Stimulated activated CD4-positive, alpha-beta T cell treated with anti-CD3 and anti-CD28 coated beads, Interleukin-2, amount 100 ng/mL, for 24 hours (primary cell): ENCODE results near the gene TCFL5.
A peak's percentile ranks its signal among the peaks of the same experiment; 100 is the strongest.

Source experiments
- DNase-seq, 2 donors: peaks; one replicate each; pipeline ENCODE4 v3.0.0-alpha.2; 2020

Gene TCFL5

GRCh38 chr20:62808211-62808865, 53.3 kb downstream of the TCFL5 start:
- peak; percentile 82 to 85 for DNase-seq

- no peak for DNase-seq
Measured at GRCh38 chr20:62807444-62808210, 54.0 kb downstream of the TCFL5 start.

- no peak for DNase-seq
Measured at GRCh38 chr20:62806383-62807050, 55.1 kb downstream of the TCFL5 start.

GRCh38 chr20:62805711-62806382, 55.8 kb downstream of the TCFL5 start:
- no peak for DNase-seq

GRCh38 chr20:62805155-62805710, 56.4 kb downstream of the TCFL5 start:
- DNase-seq: peak; percentile 42 to 47

GRCh38 chr20:62804627-62805154, 56.9 kb downstream of the TCFL5 start, which contains the start of gene OGFR:
OGFR (plus strand) TSS chr20:62804835; CDS start chr20:62804860, 25 bp downstream.
- peak; percentile 68 to 74 for DNase-seq

GRCh38 chr20:62804021-62804626, 57.5 kb downstream of the TCFL5 start:
- peak in 1 of 2 donors; percentile 36 for DNase-seq

- no peak for DNase-seq
Measured at GRCh38 chr20:62802026-62802712, 59.5 kb downstream of the TCFL5 start.

- DNase-seq: no peak
Measured at GRCh38 chr20:62801284-62802010, 60.2 kb downstream of the TCFL5 start.

- DNase-seq: no peak
Measured at GRCh38 chr20:62800314-62801259, 61.0 kb downstream of the TCFL5 start.

GRCh38 chr20:62799873-62800272, 61.7 kb downstream of the TCFL5 start:
- no peak for DNase-seq

GRCh38 chr20:62799459-62799858, 62.2 kb downstream of the TCFL5 start:
- no peak for DNase-seq

GRCh38 chr20:62799036-62799435, 62.6 kb downstream of the TCFL5 start:
- DNase-seq: no peak

GRCh38 chr20:62797671-62798532, 63.7 kb downstream of the TCFL5 start:
- DNase-seq: no peak

GRCh38 chr20:62796699-62797491, 64.7 kb downstream of the TCFL5 start:
- no peak for DNase-seq

GRCh38 chr20:62795023-62795761, 66.4 kb downstream of the TCFL5 start:
- DNase-seq: peak; percentile 74 to 80
